Adrenal gland (tissue), 12 donors: ENCODE data around the gene RBKS. TPM values are rescaled to one million over a fixed set of nuclear protein-coding genes. Genes with fewer than 3 reads are reported as not detected.

Source experiments
- DNase-seq, 7 donors: peaks; one replicate each; pipeline ENCODE4 v3.0.0-alpha.2; 2019 to 2020
- H3K27ac ChIP-seq, 5 donors: fragments of 200-600 bp; sonication (generic) in 4 of 5; 1 replicate in 3 of 5; 2 replicates in 2 of 5; pipeline versions ENCODE4 v1.5.1 to v1.8.0; 2016 to 2020; ENCODE audit warnings: mild to moderate bottlenecking in 1 of 5
- H3K27me3 ChIP-seq: fragments of 200-600 bp; 2 replicates; pipeline ENCODE4 v1.8.0; 2021
- H3K36me3 ChIP-seq, 2 donors: fragments of 200-600 bp; replicated peaks in 1 of 2; 1 replicate in 1 of 2; 2 replicates in 1 of 2; pipeline versions ENCODE4 v1.5.1 to v1.8.0; 2018 to 2022
- H3K4me1 ChIP-seq, 2 donors: fragments of 200-600 bp; replicated peaks in 1 of 2; 1 replicate in 1 of 2; 2 replicates in 1 of 2; pipeline versions ENCODE4 v1.5.1 to v1.8.0; 2018 to 2021
- H3K4me3 ChIP-seq, 4 donors: fragments of 200-600 bp; sonication (generic) in 3 of 4; one replicate each; pipeline ENCODE4 v1.5.1; 2016 to 2018
- H3K9me3 ChIP-seq, 3 donors: fragments of 200-600 bp; sonication (generic) in 1 of 3; replicated peaks in 1 of 3; 1 replicate in 2 of 3; 2 replicates in 1 of 3; pipeline versions ENCODE4 v1.5.1 to v1.8.0; 2016 to 2021
- POLR2A ChIP-seq, 2 donors: fragments of 450-650 bp; IDR thresholded peaks; one replicate each; pipeline ENCODE4 v1.6.1; 2017; ENCODE audit warnings: antibody characterized with exemption in 2 of 2, mild to moderate bottlenecking in 2 of 2, moderate library complexity in 1 of 2
- WGBS, 4 donors: extraction: QIAGEN DNeasy Blood & Tissue Kit in 2 of 4; methylation state at CpG; one replicate each; pipeline versions ENCODE4 v1.1.5 to v1.1.7; 2013 to 2017; 5-methylcytosine and 5-hydroxymethylcytosine counted together
- intact Hi-C, 2 donors: fragments of 100-400 bp; cut with DNase I; formaldehyde crosslinking; loops; one replicate each; pipeline versions ENCODE4 v1.14.1 to v1.15.0; 2022 to 2023
- polyA plus RNA-seq, 3 donors: library from polyadenylated mRNA; stranded (reverse); fragments of 200-250 nt in 2 of 3; fragments of 350-450 nt in 1 of 3; fragmentation: Illumina TruSeq in 1 of 3; extraction: RNeasy Lipid Tissue Mini Kit (QIAGEN cat#74804) in 1 of 3; gene quantifications; one replicate each; pipeline ENCODE4 v1.2.3, GENCODE V29; 2013 to 2014
- total RNA-seq, 9 donors: library from RNA; depleted of rRNA in 4 of 9; stranded (reverse); fragments of >200 nt in 4 of 9; fragments of 120-200 nt in 1 of 9; fragmentation: NEBNext Ultra II Directional in 1 of 9; extraction: Animal tissue kit (Norgen Biotek cat#: 25700) in 1 of 9; gene quantifications; one replicate each; pipeline versions ENCODE4 v1.1.0 to v1.2.4, GENCODE V29; 2013 to 2023
- TF ChIP-seq, protein P1 (sequence below), 6 experiments: fragments of 450-650 bp in 4 of 6; fragments of 200-600 bp in 2 of 6; sonication (generic) in 1 of 6; IDR thresholded peaks; 1 replicate in 5 of 6; 2 replicates in 1 of 6; pipeline versions ENCODE4 v1.5.1 to v1.8.0; 2016 to 2021; ENCODE audit warnings: antibody characterized with exemption in 6 of 6, mild to moderate bottlenecking in 2 of 6, moderate library complexity in 1 of 6
- donor health status: healthy with polysubstance abuse.
- donor health status: Bipolar disorder and iron deficiency.
- donor health status: DM: yes; HTN: yes; CAD: no.
- donor health status: DM: no; HTN: no; CAD: no.
- donor health status: DM: no; HTN: no; CAD: no.
- donor health status: DM: yes; HTN: yes; CAD: no.

The RBKS gene
- total and polyA plus RNA-seq, 12 donors = 9.1 to 54.4 (median 20.3) TPM

DNA sequence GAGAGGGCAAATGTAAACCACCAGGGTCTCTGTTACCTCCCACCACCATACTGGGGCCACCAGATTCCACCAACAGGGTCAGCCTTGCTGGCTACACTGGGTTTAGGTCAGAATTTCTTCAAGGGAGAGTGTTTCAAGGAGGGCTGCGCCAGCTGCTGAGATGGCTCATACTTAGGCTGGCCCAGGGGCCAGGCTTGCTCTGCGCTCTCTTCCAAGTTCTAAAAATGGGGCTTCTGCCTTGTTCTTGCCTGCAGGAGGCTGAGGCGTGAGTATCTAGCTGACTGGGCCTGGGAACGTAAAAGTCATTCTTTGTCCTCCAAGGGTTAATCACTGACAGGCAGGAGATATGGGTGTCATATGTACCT lies 90.6 kb downstream of the RBKS start:
- intact Hi-C loops = no loop called here
- WGBS, 4 donors = 92 to 98% (median 95%) methylated on average over 4 of the region's 4 CpGs
- H3K27ac ChIP-seq = peak overlapping the region in 1 of 5 donors; percentile 17
- no peak for DNase-seq
- H3K36me3 ChIP-seq = no peaks in the 10 kb centered on the region
- no peaks in the 10 kb centered on the region for H3K27me3 ChIP-seq
- no peaks in the 10 kb centered on the region for H3K9me3 ChIP-seq
- H3K4me3 ChIP-seq = no peak overlapping the region
- no peak for TF ChIP-seq POLR2A (IDR thresholded peaks at IDR 0.05)
- TF ChIP-seq, protein P1, sequence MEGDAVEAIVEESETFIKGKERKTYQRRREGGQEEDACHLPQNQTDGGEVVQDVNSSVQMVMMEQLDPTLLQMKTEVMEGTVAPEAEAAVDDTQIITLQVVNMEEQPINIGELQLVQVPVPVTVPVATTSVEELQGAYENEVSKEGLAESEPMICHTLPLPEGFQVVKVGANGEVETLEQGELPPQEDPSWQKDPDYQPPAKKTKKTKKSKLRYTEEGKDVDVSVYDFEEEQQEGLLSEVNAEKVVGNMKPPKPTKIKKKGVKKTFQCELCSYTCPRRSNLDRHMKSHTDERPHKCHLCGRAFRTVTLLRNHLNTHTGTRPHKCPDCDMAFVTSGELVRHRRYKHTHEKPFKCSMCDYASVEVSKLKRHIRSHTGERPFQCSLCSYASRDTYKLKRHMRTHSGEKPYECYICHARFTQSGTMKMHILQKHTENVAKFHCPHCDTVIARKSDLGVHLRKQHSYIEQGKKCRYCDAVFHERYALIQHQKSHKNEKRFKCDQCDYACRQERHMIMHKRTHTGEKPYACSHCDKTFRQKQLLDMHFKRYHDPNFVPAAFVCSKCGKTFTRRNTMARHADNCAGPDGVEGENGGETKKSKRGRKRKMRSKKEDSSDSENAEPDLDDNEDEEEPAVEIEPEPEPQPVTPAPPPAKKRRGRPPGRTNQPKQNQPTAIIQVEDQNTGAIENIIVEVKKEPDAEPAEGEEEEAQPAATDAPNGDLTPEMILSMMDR (IDR thresholded peaks at IDR 0.05) = no peak
- H3K4me1 ChIP-seq = peaks cover 8 to 27% of the 10 kb centered on the region in 2 donors

DNA sequence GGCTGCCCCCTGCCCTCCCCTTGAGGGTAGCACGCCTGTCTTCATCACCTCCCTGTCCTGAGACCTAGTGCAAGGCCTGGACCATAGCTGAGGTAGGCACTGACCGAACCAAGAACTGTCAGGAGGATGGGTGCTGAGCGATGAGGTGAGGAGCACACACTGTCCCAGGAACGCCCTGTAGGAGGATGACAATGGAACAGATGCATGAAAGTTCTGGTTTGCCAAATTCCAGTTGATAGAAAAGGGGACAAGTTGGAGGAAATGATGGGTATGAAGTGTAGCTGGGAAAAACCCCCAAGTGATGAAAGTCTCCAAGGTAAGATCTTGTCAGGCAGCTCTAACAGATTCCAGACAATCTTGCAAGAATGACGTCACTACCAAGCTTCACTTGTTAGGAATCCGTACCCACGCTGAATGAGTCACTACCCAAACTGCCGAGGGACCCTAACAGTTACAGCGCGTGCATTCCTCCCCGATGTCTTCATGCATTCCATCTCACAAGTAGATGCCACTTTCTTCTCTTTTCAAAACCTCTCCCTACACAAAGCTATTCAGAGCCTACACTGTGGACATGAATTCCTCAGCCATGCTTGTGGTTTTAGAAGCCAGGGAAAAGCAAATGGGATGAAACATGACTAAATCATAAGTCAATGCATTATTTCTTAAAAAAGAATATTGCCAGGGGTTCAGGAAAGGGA lies 91.1 kb downstream of the RBKS start:
- H3K27ac ChIP-seq = peak overlapping the region in 1 of 5 donors; percentile 17
- no peak overlapping the region for H3K4me3 ChIP-seq
- DNase-seq = no peak
- H3K36me3 ChIP-seq = no peaks in the 10 kb centered on the region
- 78 to 87% (median 81%) methylated on average over 10 to 11 of the region's 11 CpGs for WGBS, 4 donors
- intact Hi-C loops = no loop called here
- TF ChIP-seq, protein P1 (IDR thresholded peaks at IDR 0.05) = no peak
- no peak for TF ChIP-seq POLR2A (IDR thresholded peaks at IDR 0.05)
- H3K27me3 ChIP-seq = no peaks in the 10 kb centered on the region
- H3K4me1 ChIP-seq = peaks cover 8 to 27% of the 10 kb centered on the region in 2 donors
- H3K9me3 ChIP-seq = no peaks in the 10 kb centered on the region

DNA sequence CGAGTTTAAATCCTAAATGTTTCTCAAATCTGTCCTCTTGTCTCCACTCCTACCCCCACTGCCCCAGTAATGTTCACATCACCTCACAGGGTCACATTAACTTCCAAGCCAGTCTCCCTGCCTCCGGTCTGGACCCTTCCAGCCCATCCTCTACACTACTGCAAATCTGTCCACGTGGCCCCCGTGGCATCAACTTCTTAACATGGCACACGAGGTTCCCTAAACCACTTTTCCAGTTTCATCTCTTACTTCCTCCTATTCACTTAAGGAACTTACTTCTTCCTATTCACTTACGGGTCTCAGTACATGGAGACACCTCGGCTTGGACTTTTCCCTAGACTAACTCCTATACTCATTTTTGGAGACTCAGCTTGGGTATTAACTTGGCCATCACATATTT lies 91.7 kb downstream of the RBKS start:
- intact Hi-C loops = no loop called here
- 84 to 94% (median 87%) methylated on average over 7 of the region's 7 CpGs for WGBS, 4 donors
- Histone ChIP-seq H3K36me3 (no peaks in the 10 kb centered on the region), H3K27ac (no peak overlapping the region), H3K4me1 (peaks cover 8 to 27% of the 10 kb centered on the region in 2 donors), H3K4me3 (no peak overlapping the region), H3K27me3 (no peaks in the 10 kb centered on the region), H3K9me3 (no peaks in the 10 kb centered on the region)
- TF ChIP-seq, protein P1 (IDR thresholded peaks at IDR 0.05) = no peak
- TF ChIP-seq POLR2A (IDR thresholded peaks at IDR 0.05) = no peak
- no peak for DNase-seq

DNA sequence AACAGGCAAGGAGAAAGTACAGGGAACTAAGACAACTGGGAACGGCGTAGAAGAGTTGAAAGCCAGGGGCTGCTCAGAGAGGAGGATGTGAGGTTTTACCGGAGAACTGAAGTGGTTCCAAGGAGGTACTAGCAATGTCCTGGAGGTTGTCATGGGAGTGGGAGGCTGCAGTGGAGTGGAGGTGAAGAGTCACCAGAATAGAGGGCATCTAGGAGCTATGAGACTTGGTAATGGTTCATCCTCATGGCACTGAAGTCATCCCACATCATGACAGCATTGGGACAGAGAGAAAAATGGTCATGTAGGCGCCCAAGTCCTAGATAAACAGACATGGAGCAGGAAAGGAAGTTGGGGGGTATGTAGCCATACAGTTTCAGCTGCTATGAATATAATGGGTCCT lies 92.3 kb downstream of the RBKS start:
- H3K27me3 ChIP-seq = no peaks in the 10 kb centered on the region
- no peak overlapping the region for H3K27ac ChIP-seq
- no peaks in the 10 kb centered on the region for H3K36me3 ChIP-seq
- no peak for TF ChIP-seq POLR2A (IDR thresholded peaks at IDR 0.05)
- TF ChIP-seq, protein P1 (IDR thresholded peaks at IDR 0.05) = no peak
- WGBS, 4 donors = 89 to 93% (median 91%) methylated on average over 4 of the region's 4 CpGs
- intact Hi-C loops = no loop called here
- peaks cover 8 to 31% of the 10 kb centered on the region in 2 donors for H3K4me1 ChIP-seq
- H3K9me3 ChIP-seq = no peaks in the 10 kb centered on the region
- no peak overlapping the region for H3K4me3 ChIP-seq
- DNase-seq = no peak
